ENCODE data around the gene SOX15.
A peak's percentile ranks its signal among the peaks of the same experiment; 100 is the strongest.

SOX15 gene

DNA sequence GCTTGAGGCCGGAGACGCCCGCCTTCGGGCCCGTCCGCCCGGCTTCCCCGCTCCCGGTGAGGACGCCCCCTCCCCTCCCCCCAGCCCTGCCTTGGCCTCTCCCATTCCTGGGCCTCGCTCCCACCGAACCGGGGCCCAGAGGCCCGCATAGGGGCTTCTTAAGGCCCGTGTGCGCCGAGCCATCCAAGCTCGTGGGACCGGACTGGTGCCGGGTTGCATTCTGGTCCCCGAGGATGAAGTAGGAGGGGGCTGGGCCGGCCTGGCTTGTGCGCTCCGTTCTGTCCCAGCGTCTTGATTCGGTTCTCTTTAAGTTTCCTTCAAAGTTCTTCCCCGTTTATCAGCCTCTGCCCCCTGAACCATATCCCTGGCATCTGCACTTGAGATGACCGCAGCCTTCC lies 27.7 kb downstream of the SOX15 start (continued):
- TF ChIP-seq, protein P1, sequence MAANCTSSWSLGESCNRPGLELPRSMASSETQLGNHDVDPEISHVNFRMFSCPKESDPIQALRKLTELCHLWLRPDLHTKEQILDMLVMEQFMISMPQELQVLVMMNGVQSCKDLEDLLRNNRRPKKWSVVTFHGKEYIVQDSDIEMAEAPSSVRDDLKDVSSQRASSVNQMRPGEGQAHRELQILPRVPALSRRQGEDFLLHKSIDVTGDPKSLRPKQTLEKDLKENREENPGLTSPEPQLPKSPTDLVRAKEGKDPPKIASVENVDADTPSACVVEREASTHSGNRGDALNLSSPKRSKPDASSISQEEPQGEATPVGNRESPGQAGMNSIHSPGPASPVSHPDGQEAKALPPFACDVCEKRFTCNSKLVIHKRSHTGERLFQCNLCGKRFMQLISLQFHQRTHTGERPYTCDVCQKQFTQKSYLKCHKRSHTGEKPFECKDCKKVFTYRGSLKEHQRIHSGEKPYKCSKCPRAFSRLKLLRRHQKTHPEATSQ (tag by site-specific recombination; IDR thresholded peaks at IDR 0.05): no peak
- TF ChIP-seq ZNF544 (tag by site-specific recombination; IDR thresholded peaks at IDR 0.05) (no peak), ZNF76 (tag by site-specific recombination; IDR thresholded peaks at IDR 0.05; ENCODE audit: borderline replicate concordance, low read depth) (peak; percentile 53; the same call in 1 of the 2 replicates), ZEB2 (tag by site-specific recombination; IDR thresholded peaks at IDR 0.05) (no peak), ZNF133 (tag by site-specific recombination; IDR thresholded peaks at IDR 0.05) (no peak)

DNA sequence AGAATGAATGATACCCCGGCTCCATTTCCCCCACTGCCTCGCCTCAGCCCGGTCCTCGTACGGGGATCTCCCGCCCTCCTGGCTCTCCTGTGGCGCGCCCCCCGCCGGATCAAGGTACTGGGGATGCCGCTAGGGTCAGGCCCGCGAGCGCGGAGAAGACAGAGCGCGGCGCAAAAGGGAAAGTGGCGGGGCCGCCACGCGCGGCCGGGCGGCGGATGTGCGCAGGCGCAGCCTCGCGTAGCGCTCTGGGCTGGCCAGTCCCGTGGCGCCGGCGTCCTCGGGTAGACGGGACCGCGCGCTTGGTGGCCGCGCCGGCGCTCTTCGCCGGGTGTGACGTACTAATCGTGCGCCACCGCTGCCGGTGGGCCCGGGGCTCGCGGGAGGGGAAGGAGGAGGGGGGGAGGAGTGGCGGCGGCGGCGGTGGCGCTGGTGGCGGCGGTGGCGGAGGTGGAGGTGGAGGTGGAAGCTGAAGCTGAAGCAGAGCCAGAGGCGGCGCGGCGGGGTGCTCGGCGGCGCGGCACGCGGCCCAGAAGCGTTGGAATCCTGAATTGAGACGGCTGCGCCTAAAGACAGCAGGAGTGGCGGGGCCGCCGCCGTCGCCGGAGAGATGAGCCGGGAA lies 28.2 kb downstream of the SOX15 start, which contains the start of gene SENP3:
TSS of gene SENP3 (plus strand) at position 331 of the 619 bp plus-strand sequence. CDS start 1,158 bp downstream, outside the sequence.
- H3K9me3 ChIP-seq (ENCODE audit: control insufficient read depth, insufficient read depth, low read depth, low read length): no peaks in the 10 kb centered on the region
- peaks cover 31 to 38% of the 10 kb centered on the region in 2 experiments for H3K36me3 ChIP-seq (ENCODE audit: control insufficient read depth in 2 of 2, insufficient read depth in 1 of 2, low read length in 2 of 2)
- CTCF ChIA-PET: interaction anchor here (0.6 to 5.1 kb wide), 58 partner anchors 9 to 630 kb away, joined by 3 to 112 read pairs (median 6); partner anchors contain the start of genes KCTD11, MPDU1, NEURL4 and SLC2A4
- POLR2A ChIA-PET: interaction anchor here (0.6 to 2.8 kb wide), 16 partner anchors 12 to 1519 kb away, joined by 3 to 17 read pairs (median 6); partner anchors contain the start of genes CD68, CHRNB1, MPDU1 and NEURL4
- peak within 1 kb of the TSS; percentile 85 for H3K4me3 ChIP-seq (ENCODE audit: low read depth, low read length)
- H3K27ac ChIP-seq (ENCODE audit: extremely low read depth, low read depth, low read length): peak within 1 kb of the TSS; percentile 93
- H3K4me1 ChIP-seq (ENCODE audit: control insufficient read depth, insufficient read depth, low read length): peaks cover 11% of the 10 kb centered on the region
- TF ChIP-seq GLI4 (tag by site-specific recombination; IDR thresholded peaks at IDR 0.05) (peak; percentile 74; the same call in 1 of the 2 replicates), ZBTB20 (tag by site-specific recombination; IDR thresholded peaks at IDR 0.05) (peak; percentile 42; the same call in 1 of the 2 replicates), ZBTB7A (tag by site-specific recombination; IDR thresholded peaks at IDR 0.05; ENCODE audit: low read depth) (peak; percentile 48; the same call in 1 of the 2 replicates), ZNF629 (tag by site-specific recombination; IDR thresholded peaks at IDR 0.05) (0 out of 2 replicates have a peak, but pooled peaks have one; percentile 10), ZNF292 (tag by site-specific recombination; IDR thresholded peaks at IDR 0.05; ENCODE audit: borderline replicate concordance, low read depth) (no peak), PRDM1 (tag by site-specific recombination; IDR thresholded peaks at IDR 0.05) (no peak), ZNF664 (tag by site-specific recombination; IDR thresholded peaks at IDR 0.05) (no peak), ZNF146 (tag by site-specific recombination; IDR thresholded peaks at IDR 0.05) (0 out of 2 replicates have a peak, but pooled peaks have one; percentile 21), SP2 (tag by site-specific recombination; IDR thresholded peaks at IDR 0.05) (peak; percentile 19), ZSCAN30 (tag by site-specific recombination; IDR thresholded peaks at IDR 0.05) (peak; percentile 21; the same call in 1 of the 2 replicates), YY2 (tag by site-specific recombination; IDR thresholded peaks at IDR 0.05) (peak; percentile 55), ZNF394 (tag by site-specific recombination; IDR thresholded peaks at IDR 0.05; ENCODE audit: borderline replicate concordance) (no peak), SP3 (tag by site-specific recombination; IDR thresholded peaks at IDR 0.05) (peak; percentile 40; the same call in 1 of the 2 replicates), ZNF76 (tag by site-specific recombination; IDR thresholded peaks at IDR 0.05; ENCODE audit: borderline replicate concordance, low read depth) (peak; percentile 70)
- TF ChIP-seq, protein P2, sequence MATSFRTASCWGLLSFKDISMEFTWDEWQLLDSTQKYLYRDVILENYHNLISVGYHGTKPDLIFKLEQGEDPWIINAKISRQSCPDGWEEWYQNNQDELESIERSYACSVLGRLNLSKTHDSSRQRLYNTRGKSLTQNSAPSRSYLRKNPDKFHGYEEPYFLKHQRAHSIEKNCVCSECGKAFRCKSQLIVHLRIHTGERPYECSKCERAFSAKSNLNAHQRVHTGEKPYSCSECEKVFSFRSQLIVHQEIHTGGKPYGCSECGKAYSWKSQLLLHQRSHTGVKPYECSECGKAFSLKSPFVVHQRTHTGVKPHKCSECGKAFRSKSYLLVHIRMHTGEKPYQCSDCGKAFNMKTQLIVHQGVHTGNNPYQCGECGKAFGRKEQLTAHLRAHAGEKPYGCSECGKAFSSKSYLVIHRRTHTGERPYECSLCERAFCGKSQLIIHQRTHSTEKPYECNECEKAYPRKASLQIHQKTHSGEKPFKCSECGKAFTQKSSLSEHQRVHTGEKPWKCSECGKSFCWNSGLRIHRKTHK (tag by site-specific recombination; IDR thresholded peaks at IDR 0.05): no peak
- TF ChIP-seq, protein P3, sequence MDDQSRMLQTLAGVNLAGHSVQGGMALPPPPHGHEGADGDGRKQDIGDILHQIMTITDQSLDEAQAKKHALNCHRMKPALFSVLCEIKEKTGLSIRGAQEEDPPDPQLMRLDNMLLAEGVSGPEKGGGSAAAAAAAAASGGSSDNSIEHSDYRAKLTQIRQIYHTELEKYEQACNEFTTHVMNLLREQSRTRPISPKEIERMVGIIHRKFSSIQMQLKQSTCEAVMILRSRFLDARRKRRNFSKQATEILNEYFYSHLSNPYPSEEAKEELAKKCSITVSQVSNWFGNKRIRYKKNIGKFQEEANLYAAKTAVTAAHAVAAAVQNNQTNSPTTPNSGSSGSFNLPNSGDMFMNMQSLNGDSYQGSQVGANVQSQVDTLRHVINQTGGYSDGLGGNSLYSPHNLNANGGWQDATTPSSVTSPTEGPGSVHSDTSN (CRISPR knock-in tag; IDR thresholded peaks at IDR 0.05): peak; percentile 28; the same call in 1 of the 2 replicates
- TF ChIP-seq, protein P4, sequence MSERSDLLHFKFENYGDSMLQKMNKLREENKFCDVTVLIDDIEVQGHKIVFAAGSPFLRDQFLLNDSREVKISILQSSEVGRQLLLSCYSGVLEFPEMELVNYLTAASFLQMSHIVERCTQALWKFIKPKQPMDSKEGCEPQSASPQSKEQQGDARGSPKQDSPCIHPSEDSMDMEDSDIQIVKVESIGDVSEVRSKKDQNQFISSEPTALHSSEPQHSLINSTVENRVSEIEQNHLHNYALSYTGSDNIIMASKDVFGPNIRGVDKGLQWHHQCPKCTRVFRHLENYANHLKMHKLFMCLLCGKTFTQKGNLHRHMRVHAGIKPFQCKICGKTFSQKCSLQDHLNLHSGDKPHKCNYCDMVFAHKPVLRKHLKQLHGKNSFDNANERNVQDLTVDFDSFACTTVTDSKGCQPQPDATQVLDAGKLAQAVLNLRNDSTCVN (tag by site-specific recombination; optimal IDR thresholded peaks at IDR 0.05): peak; percentile 95
- TF ChIP-seq, protein P5, sequence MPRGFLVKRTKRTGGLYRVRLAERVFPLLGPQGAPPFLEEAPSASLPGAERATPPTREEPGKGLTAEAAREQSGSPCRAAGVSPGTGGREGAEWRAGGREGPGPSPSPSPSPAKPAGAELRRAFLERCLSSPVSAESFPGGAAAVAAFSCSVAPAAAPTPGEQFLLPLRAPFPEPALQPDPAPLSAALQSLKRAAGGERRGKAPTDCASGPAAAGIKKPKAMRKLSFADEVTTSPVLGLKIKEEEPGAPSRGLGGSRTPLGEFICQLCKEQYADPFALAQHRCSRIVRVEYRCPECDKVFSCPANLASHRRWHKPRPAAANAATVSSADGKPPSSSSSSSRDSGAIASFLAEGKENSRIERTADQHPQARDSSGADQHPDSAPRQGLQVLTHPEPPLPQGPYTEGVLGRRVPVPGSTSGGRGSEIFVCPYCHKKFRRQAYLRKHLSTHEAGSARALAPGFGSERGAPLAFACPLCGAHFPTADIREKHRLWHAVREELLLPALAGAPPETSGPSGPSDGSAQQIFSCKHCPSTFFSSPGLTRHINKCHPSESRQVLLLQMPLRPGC (tag by site-specific recombination; IDR thresholded peaks at IDR 0.05): peak; percentile 23; the same call in 1 of the 2 replicates
- TF ChIP-seq, protein P6, sequence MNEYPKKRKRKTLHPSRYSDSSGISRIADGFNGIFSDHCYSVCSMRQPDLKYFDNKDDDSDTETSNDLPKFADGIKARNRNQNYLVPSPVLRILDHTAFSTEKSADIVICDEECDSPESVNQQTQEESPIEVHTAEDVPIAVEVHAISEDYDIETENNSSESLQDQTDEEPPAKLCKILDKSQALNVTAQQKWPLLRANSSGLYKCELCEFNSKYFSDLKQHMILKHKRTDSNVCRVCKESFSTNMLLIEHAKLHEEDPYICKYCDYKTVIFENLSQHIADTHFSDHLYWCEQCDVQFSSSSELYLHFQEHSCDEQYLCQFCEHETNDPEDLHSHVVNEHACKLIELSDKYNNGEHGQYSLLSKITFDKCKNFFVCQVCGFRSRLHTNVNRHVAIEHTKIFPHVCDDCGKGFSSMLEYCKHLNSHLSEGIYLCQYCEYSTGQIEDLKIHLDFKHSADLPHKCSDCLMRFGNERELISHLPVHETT (tag by site-specific recombination; IDR thresholded peaks at IDR 0.05): no peak
